Natural killer cell (primary cell): ENCODE data around the gene SPHK2. TPM values are rescaled to one million over a fixed set of nuclear protein-coding genes. Genes with fewer than 3 reads are reported as not detected.

Source experiments
- ATAC-seq, 3 donors: fragments of 150-1000 bp in 2 of 3; fragments of 200-7000 bp in 1 of 3; cut with Tn5 transposase; 1 replicate in 1 of 3; 2 replicates in 2 of 3; pipeline ENCODE4 v1.10.0; 2021; ENCODE audit warnings: mild to moderate bottlenecking in 2 of 3, moderate library complexity in 2 of 3
- DNase-seq, 2 donors: peaks; one replicate each; pipeline versions ENCODE4 v3.0.0 to v3.0.0-alpha.2; 2013 to 2021; ENCODE audit warnings: mixed read lengths in 1 of 2
- H3K27ac ChIP-seq: one replicate; pipeline ENCODE4 v1.5.1; 2013; ENCODE audit warnings: mild to moderate bottlenecking, low read length
- H3K27me3 ChIP-seq: one replicate; pipeline ENCODE4 v1.6.1; 2013; ENCODE audit warnings: low read length; ENCODE audit not compliant: control insufficient read depth, insufficient read depth
- H3K36me3 ChIP-seq: one replicate; pipeline ENCODE4 v1.6.1; 2013; ENCODE audit warnings: low read length; ENCODE audit not compliant: control insufficient read depth, insufficient read depth
- H3K4me1 ChIP-seq: one replicate; pipeline ENCODE4 v1.6.1; 2013; ENCODE audit warnings: low read length; ENCODE audit not compliant: control insufficient read depth, insufficient read depth
- H3K4me3 ChIP-seq: one replicate; pipeline ENCODE4 v1.5.1; 2013; ENCODE audit warnings: low read length
- H3K9me3 ChIP-seq: one replicate; pipeline ENCODE4 v1.6.1; 2013; ENCODE audit warnings: low read length; ENCODE audit not compliant: control insufficient read depth, insufficient read depth
- H3K27ac Mint-ChIP-seq, 2 donors: one replicate each; pipeline ENCODE4 v1.8.0; 2022; ENCODE audit warnings: mild to moderate bottlenecking in 2 of 2, mixed read lengths in 2 of 2, moderate library complexity in 1 of 2
- H3K27me3 Mint-ChIP-seq, 2 donors: one replicate each; pipeline ENCODE4 v1.8.0; 2022; ENCODE audit warnings: low read depth in 2 of 2, mixed read lengths in 2 of 2
- H3K36me3 Mint-ChIP-seq: one replicate; pipeline ENCODE4 v1.8.0; 2022; ENCODE audit warnings: mixed read lengths
- H3K4me1 Mint-ChIP-seq, 2 donors: one replicate each; pipeline ENCODE4 v1.8.0; 2022; ENCODE audit warnings: mixed read lengths in 2 of 2
- H3K4me3 Mint-ChIP-seq: one replicate; pipeline ENCODE4 v1.8.0; 2022; ENCODE audit warnings: mild to moderate bottlenecking, moderate library complexity, mixed read lengths
- H3K9me3 Mint-ChIP-seq, 2 donors: one replicate each; pipeline ENCODE4 v1.8.0; 2022; ENCODE audit warnings: mixed read lengths in 2 of 2
- CTCF ChIP-seq: fragments of 200-600 bp; IDR thresholded peaks from one replicate; pipeline ENCODE4 v1.8.0; 2022; ENCODE audit warnings: antibody characterized with exemption
- WGBS: methylation state at CpG from one replicate; pipeline ENCODE4 v1.1.7; 2013; ENCODE audit warnings: missing lambda C conversion rate; ENCODE audit not compliant: insufficient coverage; 5-methylcytosine and 5-hydroxymethylcytosine counted together
- intact Hi-C: fragments of 100-400 bp; cut with micrococcal nuclease; formaldehyde crosslinking; loops from one replicate; pipeline ENCODE4 v1.14.2; 2022
- total RNA-seq, 4 donors: library from RNA; stranded (reverse); fragments of 120-200 nt in 1 of 4; gene quantifications; one replicate each; pipeline versions ENCODE4 v1.2.3 to v1.2.4, GENCODE V29; 2013 to 2022

The SPHK2 gene
- total RNA-seq, 3 donors from 2014 or later (not counting 1 experiment from before 2014, with no cell fraction given): 18.6 to 28.3 (median 23.2) TPM

DNA sequence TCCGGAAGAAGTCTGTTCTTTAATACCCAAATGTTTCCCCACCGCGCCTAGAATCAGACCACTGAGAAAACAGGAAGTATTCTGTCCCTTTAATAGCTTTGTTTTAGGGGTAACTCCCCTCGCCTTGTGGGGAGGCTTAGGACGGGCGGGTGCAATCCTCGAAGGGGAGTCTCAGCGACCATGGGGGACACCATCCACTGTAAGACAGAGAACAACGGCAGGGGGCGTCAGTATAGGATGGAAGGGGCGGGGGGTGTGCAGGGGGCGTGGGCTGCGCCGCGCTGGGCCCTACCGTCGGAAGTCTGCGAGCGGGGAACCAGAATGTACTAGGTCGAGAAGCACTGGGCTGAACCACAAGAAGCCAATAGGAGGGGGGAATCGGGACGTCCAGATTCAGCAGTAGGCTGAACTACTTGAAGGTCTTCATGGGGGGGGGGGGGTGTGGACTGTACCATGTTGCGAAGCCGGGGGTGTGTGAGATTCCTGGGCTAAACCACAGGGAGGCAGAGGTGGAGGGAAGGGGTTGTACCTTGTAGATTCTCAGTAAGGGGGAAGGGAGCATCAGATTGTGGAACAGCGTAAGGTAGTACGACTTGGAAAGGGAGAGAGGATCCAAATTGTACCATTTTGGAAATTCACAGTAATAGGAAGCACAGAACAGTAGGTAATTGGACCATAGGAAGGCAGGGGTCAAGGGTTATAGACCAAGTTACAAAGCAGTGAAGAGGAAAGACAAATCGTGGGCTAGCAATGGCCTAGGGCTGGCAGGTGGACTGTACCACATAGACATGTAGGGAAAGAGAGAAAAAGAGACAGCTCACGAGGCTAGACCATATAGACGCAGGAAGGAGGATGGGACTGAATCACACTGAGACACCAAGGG is 18.9 kb downstream of the SPHK2 start:
- ATAC-seq: peak; percentile 46 to 67 (median 50)
- peaks cover 45% of the 10 kb centered on the region for H3K4me1 ChIP-seq
- 4% methylated on average over 27 of the region's 29 CpGs for WGBS

DNA sequence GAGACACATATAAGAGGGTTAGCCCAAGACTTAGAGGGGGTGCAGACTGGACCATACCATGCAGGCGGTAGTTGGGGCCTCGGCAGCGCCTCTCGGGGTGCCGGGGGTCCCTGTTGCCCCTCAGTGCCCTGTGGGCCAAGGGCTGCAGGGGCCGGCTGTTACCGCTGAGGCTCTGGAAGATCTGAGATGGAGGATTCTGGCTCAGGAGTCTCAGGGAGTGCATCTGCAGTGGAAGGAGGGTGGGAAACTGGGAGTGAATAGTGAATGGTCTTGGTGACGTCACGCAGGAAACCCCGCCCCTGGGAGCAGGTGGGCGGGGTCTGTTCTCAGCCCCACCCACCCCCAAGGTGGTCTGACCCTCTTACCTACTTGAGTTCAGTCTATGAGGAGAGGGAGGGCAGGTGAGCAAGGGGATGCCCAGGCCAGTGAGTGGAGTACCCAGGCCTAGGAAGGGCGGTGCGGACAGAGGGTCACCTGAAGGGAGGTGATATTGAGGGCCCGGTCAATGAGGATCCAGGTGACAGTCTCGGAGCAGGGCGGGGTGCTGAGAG is 19.6 kb downstream of the SPHK2 start:
- WGBS: 98% methylated on average over 12 of the region's 16 CpGs
- Histone ChIP-seq H3K27me3 (no peaks in the 10 kb centered on the region), H3K36me3 (no peaks in the 10 kb centered on the region), H3K9me3 (no peaks in the 10 kb centered on the region), H3K27ac (peak overlapping the region; percentile 97), H3K4me3 (peak overlapping the region; percentile 60), H3K4me1 (peaks cover 38% of the 10 kb centered on the region)
- H3K4me1 Mint-ChIP-seq: peaks cover 39 to 50% of the 10 kb centered on the region in 2 donors
- peak overlapping the region; percentile 95 for H3K4me3 Mint-ChIP-seq
- peak in 1 of 2 donors; percentile 51 for DNase-seq
- intact Hi-C loops: loop anchor here (1.0 to 10.0 kb wide), 7 partner anchors 7 to 1003 kb away; partner anchors contain the start of genes CA11, GYS1, PPP1R15A and RRAS
- no peak for ATAC-seq
- peaks cover 0 to 4% of the 10 kb centered on the region in 2 donors for H3K9me3 Mint-ChIP-seq
- peak overlapping the region; percentile 99 for H3K27ac Mint-ChIP-seq
- H3K36me3 Mint-ChIP-seq: no peaks in the 10 kb centered on the region
- H3K27me3 Mint-ChIP-seq: no peaks in the 10 kb centered on the region
- TF ChIP-seq CTCF: no peak

More for the DNA sequence above, 18.9 kb downstream of the SPHK2 start:
- no peaks in the 10 kb centered on the region for H3K27me3 ChIP-seq
- H3K36me3 ChIP-seq: peaks cover 3% of the 10 kb centered on the region
- peaks cover 0 to 4% of the 10 kb centered on the region in 2 donors for H3K9me3 Mint-ChIP-seq
- no peaks in the 10 kb centered on the region for H3K36me3 Mint-ChIP-seq
- peak overlapping the region; percentile 97 for H3K27ac ChIP-seq
- intact Hi-C loops: loop anchor here (1.0 to 10.0 kb wide), 8 partner anchors 8 to 1004 kb away; partner anchors contain the start of genes CA11, GYS1, PPP1R15A and RPL18
- no peak for TF ChIP-seq CTCF
- peak; percentile 77 to 96 for DNase-seq
- peaks cover 39 to 51% of the 10 kb centered on the region in 2 donors for H3K4me1 Mint-ChIP-seq
- H3K4me3 Mint-ChIP-seq: peak overlapping the region; percentile 95
- H3K4me3 ChIP-seq: peak overlapping the region; percentile 60
- no peaks in the 10 kb centered on the region for H3K9me3 ChIP-seq
- peak overlapping the region; percentile 99 for H3K27ac Mint-ChIP-seq
- H3K27me3 Mint-ChIP-seq: no peaks in the 10 kb centered on the region

GRCh38 chr19:48639483-48640375 is 20.4 kb downstream of the SPHK2 start:
- Histone ChIP-seq H3K27me3 (no peaks in the 10 kb centered on the region), H3K4me1 (peaks cover 36% of the 10 kb centered on the region), H3K27ac (peak overlapping the region; percentile 97), H3K4me3 (no peak overlapping the region), H3K9me3 (no peaks in the 10 kb centered on the region), H3K36me3 (no peaks in the 10 kb centered on the region)
- Mint-ChIP-seq H3K27me3 (no peaks in the 10 kb centered on the region), H3K9me3 (peaks cover 0 to 4% of the 10 kb centered on the region in 2 donors), H3K36me3 (no peaks in the 10 kb centered on the region), H3K4me3 (peak overlapping the region; percentile 95), H3K4me1 (peaks cover 32 to 44% of the 10 kb centered on the region in 2 donors), H3K27ac (peak overlapping the region; percentile 99)
- 88% methylated on average over 29 of the region's 33 CpGs for WGBS
- no peak for TF ChIP-seq CTCF
- intact Hi-C loops: loop anchor here (5.0 to 10.0 kb wide), 7 partner anchors 38 to 1003 kb away; partner anchors contain the start of genes FTL, GYS1, PPP1R15A and RRAS
- DNase-seq: peak in 1 of 2 donors; percentile 47
- ATAC-seq: no peak
